ENCODE data around the gene TRIM38. TPM values are rescaled to one million over a fixed set of nuclear protein-coding genes. Genes with fewer than 3 reads are reported as not detected.
"Not testable (repeated sequence)": the region's sequence is repeated elsewhere in the genome, so short reads cannot be mapped to it uniquely, and the experiment has no call there.

The TRIM38 gene
- total RNA-seq, 1 donor from 2014 or later, result 8.1 TPM

GRCh38 chr6:25942561-25943147 lies 19.9 kb upstream of the TRIM38 start:
- Histone ChIP-seq H3K9me3 (no peaks in the 10 kb centered on the region), H3K4me1 (no peaks in the 10 kb centered on the region), H3K27ac (no peak overlapping the region), H3K36me3 (no peaks in the 10 kb centered on the region), H3K27me3 (no peaks in the 10 kb centered on the region), H3K4me3 (no peak overlapping the region)
- DNase-seq (ENCODE audit: extremely low spot score in 2 of 2), result no peak
- intact Hi-C loops (cut with DNase I), result no loop called here
- TF ChIP-seq CTCF (IDR thresholded peaks at IDR 0.05) (peak in 1 of 3 experiments; percentile 16), POLR2AphosphoS5 (IDR thresholded peaks at IDR 0.05; ENCODE audit: insufficient read depth in 1 of 2, low read depth in 1 of 2) (no peak), POLR2A (IDR thresholded peaks at IDR 0.05) (no peak)

- Histone ChIP-seq H3K27ac (no peak overlapping the region), H3K4me3 (no peak overlapping the region), H3K4me1 (no peaks in the 10 kb centered on the region), H3K9me3 (no peaks in the 10 kb centered on the region), H3K36me3 (no peaks in the 10 kb centered on the region), H3K27me3 (no peaks in the 10 kb centered on the region)
- no peak for DNase-seq (ENCODE audit: extremely low spot score in 2 of 2)
- no peak for TF ChIP-seq POLR2A (IDR thresholded peaks at IDR 0.05)
- intact Hi-C loops (cut with DNase I), result no loop called here
These were observed 18.7 kb upstream of the TRIM38 start for GRCh38 chr6:25943887-25944286.

- Histone ChIP-seq H3K36me3 (no peaks in the 10 kb centered on the region), H3K27ac (no peak overlapping the region), H3K4me3 (no peak overlapping the region), H3K27me3 (no peaks in the 10 kb centered on the region), H3K9me3 (no peaks in the 10 kb centered on the region), H3K4me1 (no peaks in the 10 kb centered on the region)
- TF ChIP-seq POLR2AphosphoS5 (IDR thresholded peaks at IDR 0.05; ENCODE audit: insufficient read depth in 1 of 2, low read depth in 1 of 2) (no peak), POLR2A (IDR thresholded peaks at IDR 0.05) (no peak), CTCF (IDR thresholded peaks at IDR 0.05) (no peak)
- DNase-seq (ENCODE audit: extremely low spot score in 2 of 2), result no peak
- intact Hi-C loops (cut with DNase I), result no loop called here
These were observed 17.7 kb upstream of the TRIM38 start for GRCh38 chr6:25944688-25945574.

- intact Hi-C loops (cut with DNase I), result not testable (repeated sequence)
These were observed 16.9 kb upstream of the TRIM38 start for GRCh38 chr6:25945738-25946137.

GRCh38 chr6:25946631-25947030 lies 16.0 kb upstream of the TRIM38 start:
- Histone ChIP-seq H3K9me3 (no peaks in the 10 kb centered on the region), H3K4me1 (no peaks in the 10 kb centered on the region), H3K27me3 (no peaks in the 10 kb centered on the region), H3K36me3 (no peaks in the 10 kb centered on the region), H3K4me3 (no peak overlapping the region), H3K27ac (no peak overlapping the region)
- TF ChIP-seq CTCF (IDR thresholded peaks at IDR 0.05) (no peak), POLR2AphosphoS5 (IDR thresholded peaks at IDR 0.05; ENCODE audit: insufficient read depth in 1 of 2, low read depth in 1 of 2) (no peak), POLR2A (IDR thresholded peaks at IDR 0.05) (no peak)
- DNase-seq (ENCODE audit: extremely low spot score in 2 of 2), result no peak
- intact Hi-C loops (cut with DNase I), result no loop called here

More at GRCh38 chr6:25945738-25946137, 16.9 kb upstream of the TRIM38 start:
- H3K27ac ChIP-seq; H3K4me1 ChIP-seq; H3K27me3 ChIP-seq; H3K36me3 ChIP-seq; H3K9me3 ChIP-seq; H3K4me3 ChIP-seq; DNase-seq (ENCODE audit: extremely low spot score in 2 of 2): not testable (repeated sequence)

GRCh38 chr6:25947492-25947891 lies 15.1 kb upstream of the TRIM38 start:
- H3K4me3 ChIP-seq; H3K36me3 ChIP-seq; H3K27me3 ChIP-seq; H3K4me1 ChIP-seq; DNase-seq (ENCODE audit: extremely low spot score in 2 of 2); H3K9me3 ChIP-seq; intact Hi-C loops (cut with DNase I); H3K27ac ChIP-seq: not testable (repeated sequence)
